Measurements from ENCODE around the gene TP53BP2.
"Not testable (repeated sequence)": the region's sequence is repeated elsewhere in the genome, so short reads cannot be mapped to it uniquely, and the experiment has no call there.

TP53BP2 gene

GRCh38 chr1:223829678-223830077 lies 16.1 kb downstream of the TP53BP2 start:
- DNase-seq: no peak

GRCh38 chr1:223828162-223828848 lies 17.4 kb downstream of the TP53BP2 start:
- DNase-seq: no peak

- peak; percentile 25 for DNase-seq
These were observed 18.5 kb downstream of the TP53BP2 start for GRCh38 chr1:223827193-223827663.

- DNase-seq: no peak
These were observed 19.7 kb downstream of the TP53BP2 start for GRCh38 chr1:223825767-223826748.

GRCh38 chr1:223824712-223825111 lies 21.0 kb downstream of the TP53BP2 start:
- no peak for DNase-seq

- no peak for DNase-seq
These were observed 21.5 kb downstream of the TP53BP2 start for GRCh38 chr1:223824287-223824686.

- DNase-seq: no peak
These were observed 24.8 kb downstream of the TP53BP2 start for GRCh38 chr1:223820971-223821370.

GRCh38 chr1:223820515-223820858 lies 25.3 kb downstream of the TP53BP2 start:
- DNase-seq: peak; percentile 18

- DNase-seq: peak; percentile 75
These were observed 25.8 kb downstream of the TP53BP2 start for GRCh38 chr1:223819730-223820514.

- not testable (repeated sequence) for DNase-seq
These were observed 28.5 kb downstream of the TP53BP2 start for GRCh38 chr1:223817265-223817664.

GRCh38 chr1:223815865-223816264 lies 29.9 kb downstream of the TP53BP2 start:
- peak; percentile 49 for DNase-seq

GRCh38 chr1:223815020-223815853 lies 30.5 kb downstream of the TP53BP2 start:
- DNase-seq: no peak

- no peak for DNase-seq
These were observed 32.1 kb downstream of the TP53BP2 start for GRCh38 chr1:223813645-223814044.

GRCh38 chr1:223811634-223812101 lies 34.1 kb downstream of the TP53BP2 start:
- DNase-seq: peak; percentile 47

- no peak for DNase-seq
These were observed 35.2 kb downstream of the TP53BP2 start for GRCh38 chr1:223810586-223810985.

- not testable (repeated sequence) for DNase-seq
These were observed 35.8 kb downstream of the TP53BP2 start for GRCh38 chr1:223809905-223810304.

- no peak for DNase-seq
These were observed 42.5 kb downstream of the TP53BP2 start for GRCh38 chr1:223803211-223803610.

- no peak for DNase-seq
These were observed 43.1 kb downstream of the TP53BP2 start for GRCh38 chr1:223802602-223803001.

- no peak for DNase-seq
These were observed 43.7 kb downstream of the TP53BP2 start for GRCh38 chr1:223802032-223802431.

- DNase-seq: no peak
These were observed 49.5 kb downstream of the TP53BP2 start for GRCh38 chr1:223796210-223796609.

GRCh38 chr1:223794136-223794880 lies 51.4 kb downstream of the TP53BP2 start:
- no peak for DNase-seq

Measured in fibroblast of upper back skin (primary cell).